Measurements from ENCODE around the gene GABPB1. TPM values are rescaled to one million over a fixed set of nuclear protein-coding genes. Genes with fewer than 3 reads are reported as not detected.

Gene GABPB1
- polyA plus RNA-seq, 1 donor (not counting 4 experiments of a cell fraction or from before 2014, with no cell fraction given) = 23.3 TPM

DNA sequence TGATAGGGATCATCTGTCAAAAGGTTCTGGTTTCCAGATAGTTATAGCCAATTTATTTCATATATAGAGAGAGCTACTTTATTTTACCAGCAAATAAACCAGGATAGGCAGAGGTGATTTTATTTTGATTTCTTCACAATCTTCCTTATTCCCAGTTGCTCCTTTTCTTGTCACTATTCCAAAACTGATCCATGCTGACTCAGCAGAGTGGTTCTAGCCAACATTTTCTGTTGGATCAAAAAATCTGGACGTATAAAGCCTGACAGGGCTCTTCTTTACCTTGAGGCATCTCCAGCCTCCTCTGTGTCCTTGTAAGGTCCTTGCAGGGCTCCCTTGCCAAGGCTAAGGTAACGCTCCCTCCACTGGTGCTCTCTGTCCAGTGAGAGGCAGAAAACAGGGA, 105.3 kb downstream of the GABPB1 start:
- Histone ChIP-seq H3K36me3 (ENCODE audit: control insufficient read depth in 2 of 2, extremely low read depth in 1 of 2, insufficient read depth in 2 of 2, low read length in 2 of 2) (no peaks in the 10 kb centered on the region), H3K4me2 (ENCODE audit: control insufficient read depth, extremely low read depth, insufficient read depth, low read depth, low read length) (no peak overlapping the region), H3K9me3 (ENCODE audit: control insufficient read depth, low read depth, low read length) (no peaks in the 10 kb centered on the region), H2AFZ (ENCODE audit: control insufficient read depth, low read length) (no peak overlapping the region), H3K9ac (ENCODE audit: control insufficient read depth, extremely low read depth, insufficient read depth, low read length) (no peak overlapping the region), H3K79me2 (ENCODE audit: control insufficient read depth, insufficient read depth, low read length) (no peaks in the 10 kb centered on the region), H3K4me3 (ENCODE audit: control insufficient read depth in 2 of 3, extremely low read depth in 1 of 3, insufficient read depth in 2 of 3, low read depth in 1 of 3, low read length in 3 of 3) (no peak overlapping the region), H3K9me1 (ENCODE audit: control insufficient read depth, extremely low read depth, insufficient read depth, low read length) (no peaks in the 10 kb centered on the region), H3K27ac (ENCODE audit: control insufficient read depth, insufficient read depth, low read length) (no peak overlapping the region), H3K4me1 (ENCODE audit: control insufficient read depth, extremely low read depth, insufficient read depth, low read length) (peaks cover 6% of the 10 kb centered on the region), H3K27me3 (ENCODE audit: control insufficient read depth, extremely low read depth, insufficient read depth, low read length) (no peaks in the 10 kb centered on the region), H4K20me1 (ENCODE audit: control insufficient read depth, extremely low read depth, insufficient read depth, low read length) (no peaks in the 10 kb centered on the region)
- dilution Hi-C loops (cut with MboI; ENCODE audit: extremely low pct_ligation_motif_present, low sequenced_read_pairs) = no loop called here
- FAIRE-seq = no peak
- TF ChIP-seq, protein P1, sequence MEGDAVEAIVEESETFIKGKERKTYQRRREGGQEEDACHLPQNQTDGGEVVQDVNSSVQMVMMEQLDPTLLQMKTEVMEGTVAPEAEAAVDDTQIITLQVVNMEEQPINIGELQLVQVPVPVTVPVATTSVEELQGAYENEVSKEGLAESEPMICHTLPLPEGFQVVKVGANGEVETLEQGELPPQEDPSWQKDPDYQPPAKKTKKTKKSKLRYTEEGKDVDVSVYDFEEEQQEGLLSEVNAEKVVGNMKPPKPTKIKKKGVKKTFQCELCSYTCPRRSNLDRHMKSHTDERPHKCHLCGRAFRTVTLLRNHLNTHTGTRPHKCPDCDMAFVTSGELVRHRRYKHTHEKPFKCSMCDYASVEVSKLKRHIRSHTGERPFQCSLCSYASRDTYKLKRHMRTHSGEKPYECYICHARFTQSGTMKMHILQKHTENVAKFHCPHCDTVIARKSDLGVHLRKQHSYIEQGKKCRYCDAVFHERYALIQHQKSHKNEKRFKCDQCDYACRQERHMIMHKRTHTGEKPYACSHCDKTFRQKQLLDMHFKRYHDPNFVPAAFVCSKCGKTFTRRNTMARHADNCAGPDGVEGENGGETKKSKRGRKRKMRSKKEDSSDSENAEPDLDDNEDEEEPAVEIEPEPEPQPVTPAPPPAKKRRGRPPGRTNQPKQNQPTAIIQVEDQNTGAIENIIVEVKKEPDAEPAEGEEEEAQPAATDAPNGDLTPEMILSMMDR (optimal IDR thresholded peaks at IDR 0.05 in 1 of 3, IDR thresholded peaks at IDR 0.05 in 1 of 3, conservative IDR thresholded peaks at IDR 0.05 in 1 of 3; ENCODE audit: extremely low read depth in 1 of 3, insufficient read depth in 2 of 3, low read length in 3 of 3) = no peak
- TF ChIP-seq EZH2 (IDR thresholded peaks at IDR 0.05; ENCODE audit: low read length) = no peak
- no peak for DNase-seq (ENCODE audit: low read depth, low spot score)

DNA sequence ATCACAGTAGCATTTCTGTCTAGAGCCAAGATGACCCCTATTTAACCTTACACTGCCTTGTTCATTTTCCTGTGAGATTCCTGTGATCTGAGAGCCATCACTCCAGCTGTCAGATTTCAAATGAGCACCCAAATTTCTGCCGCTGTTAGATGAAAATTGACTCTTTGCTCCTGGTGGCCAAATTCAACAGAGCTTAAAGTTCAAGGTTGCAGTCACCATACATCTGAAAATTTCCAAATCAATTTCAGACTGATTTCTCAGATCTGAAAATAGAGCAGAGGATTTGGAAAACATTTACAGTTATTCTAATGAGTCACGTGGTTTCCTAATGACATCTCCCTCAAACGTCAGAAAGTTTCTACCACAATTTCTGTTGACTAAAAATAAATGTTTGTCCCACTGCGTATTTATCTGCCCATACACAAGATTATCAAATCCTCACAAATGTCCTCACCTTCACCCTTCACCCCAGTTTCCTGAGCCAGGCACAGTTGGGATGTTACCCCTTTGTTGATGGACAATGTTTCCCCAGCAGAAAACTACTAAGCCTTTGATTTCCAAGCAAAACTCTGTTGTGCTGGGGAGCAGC, 105.9 kb downstream of the GABPB1 start:
- no peaks in the 10 kb centered on the region for H3K9me3 ChIP-seq (ENCODE audit: control insufficient read depth, low read depth, low read length)
- H3K36me3 ChIP-seq (ENCODE audit: control insufficient read depth in 2 of 2, extremely low read depth in 1 of 2, insufficient read depth in 2 of 2, low read length in 2 of 2) = no peaks in the 10 kb centered on the region
- no peak overlapping the region for H3K27ac ChIP-seq (ENCODE audit: control insufficient read depth, insufficient read depth, low read length)
- H3K79me2 ChIP-seq (ENCODE audit: control insufficient read depth, insufficient read depth, low read length) = no peaks in the 10 kb centered on the region
- no peak overlapping the region for H3K4me2 ChIP-seq (ENCODE audit: control insufficient read depth, extremely low read depth, insufficient read depth, low read depth, low read length)
- no peak overlapping the region for H2AFZ ChIP-seq (ENCODE audit: control insufficient read depth, low read length)
- FAIRE-seq = no peak
- H4K20me1 ChIP-seq (ENCODE audit: control insufficient read depth, extremely low read depth, insufficient read depth, low read length) = no peaks in the 10 kb centered on the region
- DNase-seq (ENCODE audit: low read depth, low spot score) = no peak
- no peak for TF ChIP-seq EZH2 (IDR thresholded peaks at IDR 0.05; ENCODE audit: low read length)
- TF ChIP-seq, protein P1 (optimal IDR thresholded peaks at IDR 0.05 in 1 of 3, IDR thresholded peaks at IDR 0.05 in 1 of 3, conservative IDR thresholded peaks at IDR 0.05 in 1 of 3; ENCODE audit: extremely low read depth in 1 of 3, insufficient read depth in 2 of 3, low read length in 3 of 3) = no peak
- no peak overlapping the region for H3K4me3 ChIP-seq (ENCODE audit: control insufficient read depth in 2 of 3, extremely low read depth in 1 of 3, insufficient read depth in 2 of 3, low read depth in 1 of 3, low read length in 3 of 3)
- H3K27me3 ChIP-seq (ENCODE audit: control insufficient read depth, extremely low read depth, insufficient read depth, low read length) = no peaks in the 10 kb centered on the region
- dilution Hi-C loops (cut with MboI; ENCODE audit: extremely low pct_ligation_motif_present, low sequenced_read_pairs) = no loop called here
- no peaks in the 10 kb centered on the region for H3K9me1 ChIP-seq (ENCODE audit: control insufficient read depth, extremely low read depth, insufficient read depth, low read length)
- H3K4me1 ChIP-seq (ENCODE audit: control insufficient read depth, extremely low read depth, insufficient read depth, low read length) = peaks cover 6% of the 10 kb centered on the region
- H3K9ac ChIP-seq (ENCODE audit: control insufficient read depth, extremely low read depth, insufficient read depth, low read length) = no peak overlapping the region
